Stimulated activated CD8-positive, alpha-beta memory T cell treated with anti-CD3 and anti-CD28 coated beads, Interleukin-12 subunit alpha, Interleukin-12 subunit beta, amount 100 ng/mL, for 24 hours (primary cell): Measurements from ENCODE around the gene PAOX.
"Not testable (repeated sequence)": the region's sequence is repeated elsewhere in the genome, so short reads cannot be mapped to it uniquely, and the experiment has no call there.

Source experiments
- DNase-seq: peaks from one replicate; pipeline ENCODE4 v3.0.0-alpha.2; 2020; ENCODE audit errors: extremely low read depth

The PAOX gene

GRCh38 chr10:133364645-133365431 is 14.2 kb upstream of the PAOX start:
- no peak for DNase-seq

GRCh38 chr10:133365461-133366129 is 13.5 kb upstream of the PAOX start:
- no peak for DNase-seq

GRCh38 chr10:133366130-133366478 is 13.0 kb upstream of the PAOX start:
- DNase-seq = no peak

GRCh38 chr10:133366751-133367150 is 12.3 kb upstream of the PAOX start:
- no peak for DNase-seq

- DNase-seq = not testable (repeated sequence)
These were observed 11.6 kb upstream of the PAOX start for GRCh38 chr10:133367461-133367860.

GRCh38 chr10:133368153-133368552 is 10.9 kb upstream of the PAOX start:
- DNase-seq = no peak

- DNase-seq = no peak
These were observed 8.9 kb upstream of the PAOX start for GRCh38 chr10:133370030-133370786.

GRCh38 chr10:133372507-133372906 is 6.6 kb upstream of the PAOX start:
- DNase-seq = no peak

GRCh38 chr10:133373174-133374090 is 5.6 kb upstream of the PAOX start, which contains the start of gene ECHS1:
TSS of gene ECHS1 (minus strand) at chr10:133373354. CDS start at chr10:133373333, 21 bp downstream.
- peak; percentile 84 for DNase-seq

- no peak for DNase-seq
These were observed 3.5 kb upstream of the PAOX start for GRCh38 chr10:133375357-133376115.

- not testable (repeated sequence) for DNase-seq
These were observed 2.9 kb upstream of the PAOX start for GRCh38 chr10:133376183-133376582.

GRCh38 chr10:133377025-133377817 is 1.8 kb upstream of the PAOX start:
- no peak for DNase-seq

GRCh38 chr10:133377818-133378250 is 1.2 kb upstream of the PAOX start:
- no peak for DNase-seq

GRCh38 chr10:133378251-133379096 is 588 bp upstream of the PAOX start:
- DNase-seq = no peak

- no peak for DNase-seq
These were observed 972 bp downstream of the PAOX start for GRCh38 chr10:133379801-133380666.

- no peak for DNase-seq
These were observed 2.0 kb downstream of the PAOX start for GRCh38 chr10:133381036-133381435.

- no peak for DNase-seq
These were observed 4.5 kb downstream of the PAOX start for GRCh38 chr10:133383551-133383950.

- DNase-seq = no peak
These were observed 5.0 kb downstream of the PAOX start for GRCh38 chr10:133384071-133384470.
